Measurements from ENCODE around the gene CRLF1.
A peak's percentile ranks its signal among the peaks of the same experiment; 100 is the strongest.

The CRLF1 gene

DNA sequence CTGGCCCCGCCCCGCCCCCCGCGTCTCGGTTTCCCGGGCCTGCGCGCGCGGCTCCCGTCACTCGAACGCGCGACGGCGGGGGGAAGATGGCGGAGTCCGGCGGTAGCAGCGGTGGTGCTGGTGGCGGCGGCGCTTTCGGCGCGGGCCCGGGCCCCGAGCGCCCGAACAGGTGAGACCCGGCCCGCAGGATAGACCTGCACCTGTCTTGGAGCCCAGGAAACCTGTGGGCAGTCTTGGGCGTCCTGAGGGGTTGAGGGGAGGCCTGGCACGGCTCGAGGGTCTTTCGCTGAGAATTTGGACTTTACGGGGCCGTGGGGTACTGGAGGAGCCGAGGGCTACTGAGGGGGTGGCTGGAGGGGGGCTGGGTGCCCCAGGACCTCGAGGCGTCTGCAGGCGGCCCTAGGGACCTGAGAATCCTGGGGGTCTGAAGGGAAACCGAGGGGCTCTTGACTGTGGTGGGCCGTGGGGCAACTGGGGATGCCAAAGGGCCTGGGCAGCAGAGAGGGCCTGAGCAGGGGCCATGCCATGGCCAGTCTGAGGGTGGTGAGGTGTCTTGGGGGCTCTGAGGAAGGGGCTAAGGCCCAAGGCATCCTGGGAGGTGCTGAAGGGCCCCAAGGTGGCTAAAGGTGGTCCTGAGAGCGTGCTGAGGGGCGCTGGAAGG lies 30.5 kb upstream of the CRLF1 start, which contains the start of gene KLHL26:
KLHL26 (plus strand) TSS at position 60 of the 661 bp plus-strand sequence; CDS start at position 87, 27 bp downstream.
- peak within 1 kb of the TSS; percentile 59 for H3K27ac ChIP-seq
- DNase-seq (ENCODE audit: low read depth, low spot score) = no peak

DNA sequence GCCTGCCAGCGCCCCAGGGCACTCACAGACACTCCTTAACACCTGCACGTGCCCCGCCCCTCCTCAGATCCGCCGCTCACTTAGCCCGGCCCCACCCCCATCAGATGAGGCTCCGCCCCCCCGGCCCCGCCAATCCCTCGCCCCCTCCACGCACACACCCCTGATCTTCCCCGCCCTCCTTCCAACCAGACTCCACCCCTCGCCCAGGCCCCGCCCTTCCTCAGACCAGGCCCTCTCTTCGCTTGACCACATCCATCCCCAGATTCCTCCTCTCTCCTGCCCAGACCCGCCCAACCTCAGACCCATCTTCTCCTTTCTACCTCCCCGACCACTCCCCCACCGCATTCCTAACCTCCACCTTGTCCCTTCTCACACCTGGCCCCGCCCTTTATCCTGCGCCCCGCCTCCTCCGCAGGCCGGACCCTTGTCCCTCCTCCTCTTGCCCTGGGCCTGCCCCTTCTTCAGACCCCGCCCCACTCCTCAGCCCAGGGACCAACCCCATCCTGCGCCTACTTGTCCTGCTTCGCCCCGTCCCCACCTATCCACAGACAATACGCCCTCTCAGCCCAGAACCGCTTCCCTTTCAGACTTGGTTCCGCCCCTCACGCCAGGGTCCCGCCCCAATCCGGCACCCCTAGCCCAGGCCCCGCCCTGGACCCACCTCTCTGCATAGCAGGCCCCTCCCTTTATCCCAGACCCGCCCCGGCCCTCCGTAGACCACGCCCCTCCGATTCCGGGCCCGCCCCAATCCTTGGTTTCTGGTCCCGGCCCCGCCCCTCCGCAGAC lies 29.8 kb upstream of the CRLF1 start:
- H3K27ac ChIP-seq = peak overlapping the region; percentile 59
- peak; percentile 88 for DNase-seq (ENCODE audit: low read depth, low spot score)

DNA sequence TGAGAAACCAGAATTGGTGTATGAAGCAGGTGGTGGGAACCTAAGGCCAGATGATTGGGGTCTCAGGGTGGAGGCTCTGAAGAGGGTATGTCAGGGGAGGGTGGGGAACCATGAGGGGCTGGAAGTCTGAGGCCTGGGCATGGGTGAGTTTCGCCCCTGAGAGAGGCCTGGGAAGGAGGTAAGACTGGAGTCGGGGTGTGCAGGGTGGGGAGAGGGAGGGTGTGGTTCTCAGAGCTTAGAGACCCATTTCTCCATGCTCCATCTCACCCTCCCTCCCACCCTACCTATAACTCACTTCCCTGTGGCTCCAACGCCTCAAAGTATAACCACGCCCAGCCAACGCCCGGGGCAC lies 29.2 kb upstream of the CRLF1 start:
- H3K27ac ChIP-seq = no peak overlapping the region
- no peak for DNase-seq (ENCODE audit: low read depth, low spot score)

DNA sequence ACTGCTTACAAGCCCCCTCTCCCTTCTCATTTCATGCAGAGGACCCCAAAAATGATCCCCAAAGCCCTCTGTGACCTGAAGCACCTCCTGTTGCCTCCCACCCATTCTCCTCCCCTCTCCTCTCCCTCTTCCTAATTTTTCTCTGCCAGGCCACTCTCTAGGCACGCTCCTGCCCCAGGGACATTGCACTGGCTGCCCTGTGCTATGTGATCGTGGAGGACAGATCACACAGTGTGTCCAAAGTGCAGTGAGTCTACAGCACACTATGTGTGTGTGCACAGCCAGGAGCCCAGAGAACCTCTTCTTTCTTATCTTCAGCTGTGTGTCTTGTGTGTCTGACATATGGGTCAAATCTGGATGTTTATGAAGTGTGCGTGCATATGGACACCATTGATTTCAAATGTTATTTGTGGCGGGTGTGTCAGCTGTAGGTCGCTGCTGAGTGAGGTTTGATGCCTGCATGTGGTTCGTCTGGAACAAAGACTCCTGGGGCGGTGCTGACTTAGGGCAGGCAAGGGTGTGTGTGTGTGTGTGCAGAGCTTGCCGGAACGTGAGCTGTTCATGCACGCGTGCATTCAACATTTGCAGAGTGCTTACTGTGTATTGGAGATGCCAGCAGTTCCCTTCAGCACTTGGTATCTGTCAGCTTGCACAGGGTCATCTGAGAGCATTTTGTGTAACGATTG lies 28.2 kb upstream of the CRLF1 start:
- no peak overlapping the region for H3K27ac ChIP-seq
- DNase-seq (ENCODE audit: low read depth, low spot score) = no peak

DNA sequence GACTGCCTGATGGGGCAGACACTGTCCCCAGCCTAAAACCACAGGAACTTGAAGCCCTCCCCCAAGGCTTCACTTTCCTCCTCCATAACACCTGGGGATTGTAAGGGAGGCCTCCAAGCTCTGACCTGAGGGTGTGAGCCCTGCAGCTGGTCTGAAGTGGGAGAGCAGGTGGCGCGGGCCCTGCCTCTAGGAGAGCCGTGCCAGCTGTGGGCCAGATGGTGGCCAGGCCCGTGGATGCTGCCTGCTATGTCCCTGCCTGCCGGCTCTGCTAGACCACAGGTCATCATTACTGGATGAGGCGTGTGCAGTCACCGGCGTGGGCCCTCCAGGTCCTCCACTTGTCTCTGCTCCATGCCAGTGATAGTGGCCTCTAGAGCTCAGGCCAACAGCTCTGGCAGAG lies 26.7 kb upstream of the CRLF1 start:
- DNase-seq (ENCODE audit: low read depth, low spot score) = no peak

DNA sequence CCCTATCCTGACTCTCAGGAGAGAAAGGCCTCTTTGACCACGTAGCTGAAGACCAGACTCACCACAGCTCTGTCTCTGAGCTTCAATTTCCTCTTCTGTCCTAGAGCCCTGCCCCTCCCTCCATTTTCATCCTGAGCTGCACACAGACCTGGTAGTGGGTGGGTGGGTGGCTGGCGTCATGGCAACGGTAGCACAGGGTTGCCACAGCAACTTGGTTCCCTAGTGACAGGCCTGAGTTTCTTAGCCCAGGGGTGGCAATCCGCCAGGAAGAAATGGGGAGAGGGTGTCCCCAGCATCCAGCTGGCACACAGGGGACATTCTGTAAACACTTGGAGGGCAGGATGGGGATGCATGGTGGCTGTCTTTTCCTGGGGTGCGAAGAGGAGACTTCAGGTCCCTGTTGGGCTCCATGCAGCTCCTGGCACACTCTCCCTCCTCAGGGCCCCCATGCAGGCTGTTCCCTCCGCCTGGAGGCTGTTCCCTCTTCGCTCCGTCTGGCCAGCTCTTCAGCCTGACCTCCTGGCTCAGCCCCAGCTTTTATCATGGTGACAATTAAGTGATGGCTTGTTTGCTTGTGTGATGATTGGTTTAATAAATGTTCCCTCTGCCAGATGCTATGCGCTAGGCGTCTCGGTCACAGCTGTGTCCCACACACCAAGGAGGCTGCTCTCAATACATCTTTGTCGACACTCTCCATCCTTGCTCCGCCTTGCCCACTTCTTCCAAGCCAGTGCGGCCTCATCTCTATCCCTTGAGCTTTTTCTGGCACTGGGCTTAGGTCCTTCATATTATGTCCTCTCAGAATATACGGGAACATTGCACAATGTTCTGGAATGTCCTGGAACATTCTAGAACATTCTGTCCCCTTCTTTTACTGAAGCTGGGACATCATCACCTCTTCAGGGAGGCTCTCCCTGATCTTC lies 22.8 kb upstream of the CRLF1 start:
- DNase-seq (ENCODE audit: low read depth, low spot score) = no peak
- no peak overlapping the region for H3K27ac ChIP-seq

More for the DNA sequence above, 26.7 kb upstream of the CRLF1 start:
- H3K27ac ChIP-seq = no peak overlapping the region

DNA sequence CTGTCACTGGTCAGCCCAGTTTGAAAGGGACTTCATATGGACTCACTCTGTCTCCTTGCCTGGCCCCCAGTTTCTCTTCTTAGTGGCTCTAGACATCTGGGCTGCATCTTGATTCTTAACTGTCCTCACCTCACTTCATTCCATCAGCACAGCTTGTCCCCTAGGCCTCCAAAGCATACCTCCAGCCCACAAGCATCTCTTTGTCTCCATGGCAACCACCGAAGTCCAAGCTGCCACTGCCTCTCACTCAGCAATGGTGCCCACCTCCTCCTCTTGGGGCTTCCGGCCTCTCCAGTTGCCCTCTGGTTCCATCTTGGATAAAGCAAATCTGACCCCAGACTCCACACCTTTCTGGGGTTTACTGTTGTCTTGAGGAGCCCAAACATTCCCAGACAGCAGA lies 20.3 kb upstream of the CRLF1 start:
- no peak overlapping the region for H3K27ac ChIP-seq

DNA sequence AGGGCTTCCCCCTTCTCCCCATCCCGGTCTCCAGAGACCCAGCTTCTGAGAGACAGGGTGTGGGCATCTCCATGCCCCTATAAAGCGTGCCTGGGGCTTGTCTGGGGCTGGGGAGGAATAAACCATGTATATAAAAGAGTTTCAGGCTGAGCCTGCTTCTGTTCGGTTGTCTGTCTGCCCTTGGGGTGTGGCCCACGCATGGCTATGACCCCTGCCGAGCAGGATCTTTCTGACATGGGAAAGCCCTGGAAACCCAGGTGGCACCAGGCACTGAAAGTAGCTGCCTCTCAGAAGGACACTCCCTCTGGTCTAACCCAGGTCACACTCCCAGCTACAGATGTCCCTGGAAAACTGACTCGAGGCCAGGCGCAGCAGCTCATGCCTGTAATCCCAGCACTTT lies 14.3 kb upstream of the CRLF1 start:
- no peak for DNase-seq (ENCODE audit: low read depth, low spot score)
- no peak overlapping the region for H3K27ac ChIP-seq

More for the DNA sequence above, 20.3 kb upstream of the CRLF1 start:
- no peak for DNase-seq (ENCODE audit: low read depth, low spot score)

DNA sequence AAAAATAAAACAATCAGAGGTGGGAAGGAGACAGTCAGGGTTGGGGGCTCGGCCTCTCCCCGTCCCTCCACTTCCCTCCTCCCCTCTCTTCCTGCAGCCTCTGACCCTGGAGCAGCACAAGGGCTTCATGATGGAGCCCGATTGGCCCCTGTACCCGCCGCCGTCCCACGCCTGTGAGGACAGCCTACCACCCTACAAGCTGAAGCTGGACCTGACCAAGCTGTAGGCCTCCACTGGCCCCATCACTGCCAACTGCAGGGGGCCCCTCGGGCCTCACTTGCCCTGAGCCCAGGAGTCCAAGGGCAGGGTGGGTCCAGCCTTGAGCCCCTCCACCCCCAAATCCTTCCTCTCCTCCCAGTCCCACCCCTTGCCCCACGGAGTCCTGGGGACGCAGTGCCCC lies 13.7 kb upstream of the CRLF1 start:
- no peak for DNase-seq (ENCODE audit: low read depth, low spot score)
- H3K27ac ChIP-seq = no peak overlapping the region

DNA sequence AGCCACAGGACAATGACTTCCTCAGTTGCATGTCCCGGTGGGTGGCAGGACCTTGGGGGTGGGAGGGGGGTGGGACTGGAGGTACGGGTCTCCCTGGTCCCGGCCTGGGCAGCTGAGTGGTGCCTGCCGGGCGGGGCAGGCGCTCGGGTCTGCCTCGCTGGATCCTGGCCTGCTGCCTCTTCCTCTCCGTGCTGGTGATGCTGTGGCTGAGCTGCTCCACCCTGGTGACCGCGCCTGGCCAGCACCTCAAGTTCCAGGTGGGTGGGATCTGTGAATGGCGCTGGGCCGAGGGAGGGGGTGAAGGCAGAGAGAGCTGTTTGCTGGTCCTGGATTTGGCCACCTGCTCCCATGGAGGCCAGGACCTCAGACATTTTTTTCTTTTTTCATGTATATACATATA lies 11.6 kb upstream of the CRLF1 start:
- no peak for DNase-seq (ENCODE audit: low read depth, low spot score)

DNA sequence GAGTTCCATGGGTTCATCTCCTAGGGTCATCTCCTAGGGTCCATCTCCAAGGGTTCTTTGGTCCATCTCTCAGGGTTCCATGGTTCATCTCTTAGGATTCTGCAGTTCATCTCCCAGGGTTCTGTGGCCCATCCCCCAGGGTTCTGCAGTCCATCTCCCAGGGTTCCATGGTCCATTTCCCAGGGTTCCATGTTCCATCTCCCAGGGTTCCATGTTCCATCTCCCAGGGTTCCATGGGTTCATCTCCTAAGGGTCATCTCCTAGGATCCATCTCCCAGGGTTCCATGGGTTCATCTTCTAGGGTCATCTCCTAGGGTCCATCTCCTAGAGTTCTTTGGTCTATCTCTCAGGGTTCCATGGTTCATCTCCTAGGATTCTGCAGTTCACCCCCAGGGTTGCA lies 11.0 kb upstream of the CRLF1 start:
- no peak overlapping the region for H3K27ac ChIP-seq
- DNase-seq (ENCODE audit: low read depth, low spot score) = no peak

More for the DNA sequence above, 11.6 kb upstream of the CRLF1 start:
- H3K27ac ChIP-seq = no peak overlapping the region

DNA sequence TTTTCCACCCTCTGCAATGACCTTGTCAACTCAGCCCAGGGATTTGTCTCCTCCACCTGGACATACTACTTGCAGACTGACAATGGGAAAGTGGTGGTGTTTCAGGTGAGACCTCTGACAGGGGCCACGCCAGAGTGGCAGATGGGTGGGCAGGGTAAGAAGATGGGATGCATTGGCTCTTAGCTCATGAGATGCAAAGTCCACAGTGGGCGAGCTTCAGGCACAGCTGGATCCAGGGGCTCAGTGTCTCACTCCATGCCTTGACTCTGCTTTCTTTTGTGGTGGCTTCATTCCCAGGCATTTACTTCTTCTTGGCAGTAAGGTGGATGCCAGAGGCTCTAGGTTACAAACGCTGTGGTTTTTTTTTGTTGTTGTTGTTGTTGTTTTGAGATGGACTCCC lies 9.4 kb upstream of the CRLF1 start:
- no peak for DNase-seq (ENCODE audit: low read depth, low spot score)
- no peak overlapping the region for H3K27ac ChIP-seq

DNA sequence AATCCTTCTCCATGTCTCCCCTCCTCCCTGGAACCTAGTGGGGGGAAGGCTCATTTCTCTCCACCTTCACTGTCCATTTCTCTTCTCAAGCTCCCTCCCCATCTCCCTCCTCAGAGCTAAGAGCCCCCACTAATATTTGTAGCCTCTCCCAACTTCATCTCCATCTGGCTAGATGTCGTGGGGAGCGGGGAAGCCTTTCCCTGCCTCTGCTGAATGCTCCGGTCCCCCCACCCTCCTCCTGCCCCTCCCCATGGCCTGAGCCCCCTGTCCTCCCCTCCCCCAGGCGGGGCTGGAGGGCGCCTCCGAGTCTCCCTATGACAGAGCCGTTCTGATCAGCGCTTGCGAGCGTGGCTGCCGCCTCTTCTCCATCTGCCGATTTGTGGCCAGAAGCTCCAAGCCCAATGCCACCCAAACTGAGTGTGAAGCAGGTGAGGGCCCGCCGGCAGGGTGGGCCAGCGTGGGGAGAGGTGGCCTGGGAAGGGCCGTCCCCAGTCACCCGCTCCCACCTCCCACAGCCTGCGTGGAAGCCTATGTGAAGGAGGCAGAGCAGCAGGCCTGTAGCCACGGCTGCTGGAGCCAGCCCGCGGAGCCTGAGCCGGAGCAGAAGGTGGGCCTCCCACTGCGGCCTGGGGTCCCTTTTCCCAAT lies 7.1 kb upstream of the CRLF1 start:
- no peak for DNase-seq (ENCODE audit: low read depth, low spot score)
- no peak overlapping the region for H3K27ac ChIP-seq

DNA sequence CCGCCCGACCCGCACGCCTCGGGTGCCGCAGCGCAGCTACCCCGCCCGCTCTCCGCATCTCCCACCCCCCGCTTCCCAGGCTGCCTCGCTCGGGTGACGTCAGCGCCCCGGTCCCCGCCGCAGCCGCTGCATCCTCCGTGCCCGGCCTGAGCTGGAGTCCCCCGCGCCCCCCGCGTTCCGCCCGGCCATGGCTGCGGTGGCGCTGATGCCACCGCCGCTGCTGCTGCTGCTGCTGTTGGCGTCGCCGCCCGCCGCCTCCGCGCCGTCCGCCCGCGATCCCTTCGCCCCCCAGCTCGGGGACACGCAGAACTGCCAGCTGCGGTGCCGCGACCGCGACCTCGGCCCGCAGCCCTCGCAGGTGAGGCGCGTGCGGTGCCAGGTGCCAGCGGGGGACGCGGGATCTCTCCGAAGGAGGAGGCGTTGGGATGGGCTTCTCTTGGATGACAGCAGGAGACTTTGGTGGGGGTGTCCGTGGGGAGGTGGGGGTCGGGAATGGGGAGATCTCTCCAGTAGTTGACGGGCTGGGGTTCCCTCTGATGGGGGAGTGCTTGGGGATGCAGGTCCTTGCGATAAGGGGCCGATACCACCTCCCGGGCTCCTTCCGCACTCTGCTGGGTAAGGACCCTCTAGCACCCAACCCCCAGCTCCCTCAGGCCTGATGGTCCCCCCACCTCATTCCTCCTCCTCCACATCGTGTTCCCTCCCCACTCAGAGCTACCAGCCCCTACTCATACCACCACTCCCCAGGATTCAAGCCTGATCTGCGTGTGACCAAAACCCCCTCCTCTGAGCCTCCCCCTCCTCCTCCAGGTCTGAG lies 6.4 kb upstream of the CRLF1 start, which contains the start of gene TMEM59L:
TMEM59L (plus strand) TSS at position 99 of the 817 bp plus-strand sequence; CDS start at position 188, 89 bp downstream.
- DNase-seq (ENCODE audit: low read depth, low spot score) = no peak
- no peak within 1 kb of the TSS for H3K27ac ChIP-seq

DNA sequence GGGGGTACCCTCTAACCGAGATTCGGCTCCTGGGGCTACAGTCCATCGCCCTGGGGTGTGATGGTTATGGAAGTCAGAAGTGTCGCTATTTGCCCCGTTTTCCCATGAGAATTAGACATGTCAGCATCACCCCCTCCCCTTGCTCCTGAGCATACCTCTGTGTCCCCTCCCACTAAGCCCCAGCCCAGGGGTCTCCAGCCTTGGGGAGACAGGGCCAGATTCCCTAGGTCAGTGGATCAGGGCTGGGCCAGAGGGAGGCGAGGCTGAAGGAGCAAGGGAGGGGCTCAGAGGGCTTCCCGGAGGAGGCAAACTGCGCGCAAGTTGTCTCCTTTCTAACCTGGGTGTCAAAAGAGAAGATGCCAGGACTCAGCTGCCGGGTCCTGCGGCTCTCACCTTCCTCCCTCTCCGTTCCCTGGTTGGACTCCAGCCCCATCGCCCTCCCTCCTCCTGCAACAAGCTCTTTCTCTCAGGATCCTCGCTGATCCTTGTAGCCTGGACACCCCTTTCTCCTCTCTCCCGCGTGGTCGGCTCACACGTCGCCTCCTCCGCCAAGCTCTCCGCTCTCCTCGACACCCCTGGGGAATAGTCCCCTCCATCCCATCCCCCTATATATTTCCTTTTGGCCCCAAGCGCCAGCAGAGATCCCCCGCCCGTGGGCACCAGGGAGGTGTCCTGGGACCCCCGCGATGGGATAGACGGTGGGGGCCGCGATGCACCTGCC lies 5.6 kb upstream of the CRLF1 start:
- DNase-seq (ENCODE audit: low read depth, low spot score) = no peak
- no peak overlapping the region for H3K27ac ChIP-seq

DNA sequence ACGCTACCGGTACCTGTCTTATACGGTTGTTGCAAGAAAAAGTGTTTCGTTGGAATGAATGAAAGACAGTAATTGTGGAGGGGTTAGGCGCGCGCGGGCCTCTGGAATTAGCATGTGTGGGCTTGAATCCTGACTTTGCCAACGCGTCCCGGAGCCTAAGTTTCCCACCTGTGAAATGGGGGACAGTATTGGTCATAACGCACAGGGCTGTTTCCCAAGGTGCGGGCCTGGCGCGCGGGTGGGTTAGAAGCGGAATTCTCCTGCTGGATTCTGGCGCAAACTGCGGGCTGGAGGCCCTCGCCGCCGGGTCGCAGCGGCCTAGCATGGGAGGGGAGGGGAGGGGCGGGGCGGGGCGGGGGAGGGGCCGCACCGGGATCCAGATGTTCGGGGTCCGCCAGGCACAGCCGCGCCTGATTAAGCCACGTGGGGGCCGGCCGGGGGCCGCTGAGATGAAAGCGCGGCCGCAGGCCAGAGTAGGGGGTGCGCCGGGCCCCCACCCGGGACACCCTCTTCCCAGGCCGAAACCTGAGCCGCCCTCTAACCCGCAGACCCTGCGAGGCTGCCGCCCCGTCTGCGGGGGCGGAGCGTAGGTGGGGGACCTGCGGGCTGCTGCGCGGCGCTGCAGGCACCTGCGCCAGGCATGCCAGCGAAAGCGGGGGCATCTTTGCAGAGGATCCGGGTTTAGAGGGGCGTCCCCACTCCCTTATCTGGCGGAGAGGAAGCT lies 4.9 kb upstream of the CRLF1 start:
- no peak overlapping the region for H3K27ac ChIP-seq
- DNase-seq (ENCODE audit: low read depth, low spot score) = no peak

DNA sequence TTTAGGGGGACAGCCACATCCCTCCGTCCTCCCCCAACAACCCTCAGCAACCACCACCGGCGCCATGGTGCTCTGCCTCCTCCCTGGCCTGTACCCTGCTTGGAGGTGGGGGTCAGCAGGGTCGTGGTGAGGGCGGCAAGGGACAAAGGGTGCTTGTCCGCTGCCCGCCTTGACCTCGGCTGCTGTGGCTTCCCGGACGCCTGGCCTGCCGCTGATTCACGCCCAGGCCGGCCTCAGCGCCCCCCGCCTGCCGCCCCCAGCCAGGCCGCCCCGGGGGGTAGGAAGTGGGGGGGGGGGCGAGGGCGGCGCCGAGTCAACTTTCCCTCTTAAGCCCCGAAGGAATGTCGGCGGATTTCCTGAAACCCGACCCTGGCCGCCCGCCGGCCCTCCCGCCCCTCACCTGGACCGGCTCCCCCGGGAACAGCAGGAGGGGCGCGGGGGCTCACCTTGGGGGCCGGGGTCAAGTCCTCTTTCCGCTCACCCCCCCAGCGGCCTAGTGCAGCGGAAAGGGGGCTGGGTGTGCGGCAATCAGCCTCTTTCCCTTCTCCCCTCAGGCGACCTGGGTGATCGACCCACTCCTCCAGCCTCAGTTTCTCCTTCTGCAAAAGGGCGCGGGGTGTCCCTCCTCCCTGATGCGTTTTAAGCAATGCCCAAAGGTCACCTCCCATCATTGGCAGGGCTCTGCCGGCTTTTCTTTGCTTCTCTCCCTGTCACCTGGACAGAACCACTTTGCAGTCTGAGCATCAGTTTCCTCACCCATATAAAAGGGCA lies 4.1 kb upstream of the CRLF1 start:
- no peak overlapping the region for H3K27ac ChIP-seq
- DNase-seq (ENCODE audit: low read depth, low spot score) = no peak

Measured in epithelial cell of prostate (primary cell).